Hematopoietic multipotent progenitor cell (in vitro differentiated cells): ENCODE results near the gene RAD51D. TPM values are rescaled to one million over a fixed set of nuclear protein-coding genes. Genes with fewer than 3 reads are reported as not detected.
"Not testable (repeated sequence)": the region's sequence is repeated elsewhere in the genome, so short reads cannot be mapped to it uniquely, and the experiment has no call there.

Source experiments
- DNase-seq, 3 donors: peaks; one replicate each; pipeline ENCODE4 v3.0.0-alpha.2; 2011 to 2015; ENCODE audit warnings: low read depth in 2 of 3, low spot score in 2 of 3
- total RNA-seq: library from RNA; depleted of rRNA; stranded (reverse); fragments of >200 nt; gene quantifications from one replicate; pipeline ENCODE4 v1.2.3, GENCODE V29; 2012

RAD51D gene
- total RNA-seq, 1 donor, result 18.6 TPM

DNA sequence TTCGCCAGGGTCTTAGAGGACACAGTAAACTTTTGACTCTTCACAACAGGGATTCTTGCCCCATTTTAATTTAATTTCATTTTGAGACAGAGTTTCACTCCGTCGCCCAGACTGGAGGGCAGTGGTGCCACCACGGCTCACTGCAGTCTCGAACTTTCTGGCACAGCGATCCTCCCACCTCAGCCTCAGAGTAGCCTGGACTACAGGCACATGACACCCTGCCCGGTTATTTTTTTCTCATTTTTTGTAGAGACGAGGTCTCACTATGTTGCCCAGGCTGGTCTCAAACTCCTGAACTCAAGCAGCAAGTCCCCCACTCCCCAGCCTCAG, 22.8 kb upstream of the RAD51D start:
- no peak for DNase-seq

DNA sequence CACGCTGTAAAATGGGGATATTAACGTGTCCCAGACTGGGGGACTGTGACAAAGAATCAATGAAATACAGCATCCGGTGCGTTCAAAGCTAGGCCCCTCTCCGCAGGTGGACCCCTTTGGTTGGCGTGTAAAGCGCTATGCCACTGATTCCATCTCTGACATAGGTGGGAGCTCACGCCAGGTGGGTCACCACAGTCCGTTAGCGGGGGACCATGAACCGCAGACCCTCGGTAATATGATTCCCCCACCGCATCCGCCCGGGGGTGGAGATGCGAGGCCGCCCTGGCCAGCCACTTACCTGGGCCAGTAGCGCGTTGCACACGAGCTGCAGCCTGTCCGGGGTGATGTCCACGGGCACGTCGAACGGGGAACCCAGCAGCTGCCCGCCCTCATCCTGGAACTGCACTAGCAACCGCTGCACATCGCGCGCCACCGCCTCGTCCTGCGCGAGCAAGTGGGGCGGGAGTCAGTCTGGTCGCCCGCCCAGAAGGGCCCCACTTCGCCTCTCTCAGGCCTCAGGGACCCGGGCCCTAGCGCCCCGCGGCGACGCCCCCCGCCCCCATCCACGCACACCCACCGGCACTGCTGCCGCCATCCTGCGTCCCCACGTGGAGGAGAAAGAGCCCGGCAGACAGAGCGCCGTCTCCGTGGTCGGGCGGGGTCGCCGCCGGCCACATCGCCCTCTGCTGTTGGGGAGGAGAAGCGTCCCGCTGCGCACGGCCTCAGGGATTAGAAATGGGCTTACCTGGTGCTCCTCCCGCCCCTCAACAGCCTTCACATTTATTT, 22.2 kb upstream of the RAD51D start, which contains the start of gene NLE1:
TSS of gene NLE1 (minus strand) at position 623 of the 786 bp plus-strand sequence. CDS start at position 595, 28 bp downstream.
- DNase-seq, result peak; percentile 70 to 86 (median 82)

DNA sequence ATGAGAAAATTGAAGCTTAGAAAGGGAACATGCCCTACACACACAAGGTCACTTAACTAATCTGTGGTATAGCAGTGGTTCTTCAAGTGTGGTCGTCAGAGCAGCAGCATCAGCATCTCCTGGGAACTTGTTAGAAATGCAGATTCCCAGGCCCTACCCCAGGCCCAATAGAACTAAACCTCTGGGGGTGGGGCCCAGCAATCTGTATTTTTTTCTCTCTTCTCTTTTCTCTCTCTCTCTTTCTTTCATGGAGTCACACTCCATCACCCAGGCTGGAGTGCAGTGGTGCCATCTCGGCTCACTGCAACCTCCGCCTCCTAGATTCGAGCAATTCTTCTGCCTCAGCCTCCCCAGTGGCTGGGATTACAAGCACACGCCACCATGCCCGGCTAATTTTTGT, 18.6 kb upstream of the RAD51D start:
- no peak for DNase-seq

DNA sequence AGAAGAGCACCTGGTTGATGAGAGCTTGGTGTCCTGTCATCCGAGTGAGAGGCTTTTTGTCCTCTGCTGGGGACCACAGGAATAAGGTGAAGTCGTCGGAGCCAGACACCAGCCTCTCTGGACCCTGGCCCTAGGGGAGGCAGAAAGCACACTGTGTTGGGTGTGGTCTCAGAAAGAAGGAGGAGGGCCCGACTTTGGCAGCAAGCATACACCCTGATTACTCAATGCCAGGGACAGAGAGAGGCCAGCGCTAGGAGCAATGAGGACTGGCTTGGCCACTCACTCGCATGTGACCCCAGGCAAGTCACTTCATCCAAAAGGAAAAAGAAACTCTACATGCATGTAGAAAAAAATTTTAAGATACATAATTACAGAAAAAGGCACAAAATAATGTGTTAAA, 15.7 kb upstream of the RAD51D start:
- no peak for DNase-seq

DNA sequence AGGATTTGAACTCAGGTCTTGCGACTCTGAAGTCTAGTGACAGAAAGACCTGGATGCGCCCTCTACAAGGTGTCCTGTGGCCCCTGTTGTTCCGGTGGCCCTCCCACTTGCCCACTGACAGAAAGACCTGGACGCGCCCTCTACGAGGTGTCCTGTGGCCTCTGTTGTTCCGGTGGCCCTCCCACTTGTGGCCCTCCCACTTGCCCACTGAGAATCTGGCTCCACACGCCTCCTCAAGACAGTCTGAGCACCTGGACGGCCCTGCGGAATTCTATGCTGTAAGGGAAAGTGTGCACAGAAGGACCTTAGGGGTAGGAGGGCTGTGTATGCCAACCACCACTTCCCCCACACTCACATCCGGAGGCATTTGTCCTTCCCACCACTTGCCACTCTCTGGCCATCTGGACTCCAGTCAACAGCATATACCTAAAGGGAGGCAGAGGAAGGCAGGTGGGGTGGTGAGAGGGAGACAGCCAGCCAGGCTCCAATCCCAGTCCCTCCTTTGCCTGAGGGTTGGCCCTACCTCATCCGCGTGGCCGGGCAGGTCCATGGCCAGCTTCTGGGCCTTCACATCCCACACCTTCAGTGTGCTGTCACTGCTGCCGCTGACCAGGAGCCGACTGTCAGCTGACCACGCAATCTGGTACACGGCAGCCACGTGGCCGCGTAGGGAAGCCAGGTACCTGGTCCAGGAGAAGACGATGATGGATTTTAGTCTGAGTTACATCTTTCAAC, 13.3 kb upstream of the RAD51D start:
- DNase-seq, result no peak

DNA sequence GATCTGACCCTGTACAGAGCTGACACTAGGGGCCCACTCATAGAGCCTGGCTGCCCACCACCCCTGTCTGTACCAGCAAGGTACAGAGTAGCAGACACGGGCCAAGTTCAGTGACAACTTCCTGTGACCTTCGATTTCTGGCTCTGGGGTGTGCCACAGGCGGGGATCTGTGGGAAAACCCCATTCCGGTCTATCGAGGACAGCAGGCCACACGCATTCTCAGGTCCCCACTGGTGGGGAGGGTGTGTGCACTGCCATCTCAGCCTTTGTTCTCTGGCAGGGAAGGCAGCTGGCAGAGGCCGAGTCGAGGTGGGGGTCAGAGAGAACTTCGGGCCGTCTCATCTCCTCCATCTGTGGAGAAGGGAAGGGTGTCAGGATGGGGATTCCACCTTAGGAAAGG, 12.4 kb upstream of the RAD51D start:
- DNase-seq, result no peak

DNA sequence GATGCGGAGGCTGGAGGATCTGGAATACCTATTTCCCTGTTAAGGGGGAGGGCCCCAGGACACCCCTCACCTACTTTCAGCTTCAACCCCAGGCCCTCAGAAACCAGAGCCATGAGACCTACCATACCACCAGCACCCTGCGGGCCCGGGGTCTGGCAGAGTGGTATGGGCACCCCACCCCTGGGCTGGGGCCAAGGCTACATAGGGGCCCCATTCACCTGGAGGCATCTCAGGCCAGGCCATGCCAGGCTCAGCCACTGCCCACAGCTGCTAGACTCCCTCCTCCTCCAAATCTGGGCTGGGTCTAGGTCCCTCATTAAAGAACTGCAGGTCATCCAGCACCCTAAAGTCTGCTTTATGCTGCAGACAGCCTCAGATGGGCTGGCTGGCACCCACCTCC, 10.7 kb upstream of the RAD51D start:
- DNase-seq, result no peak

DNA sequence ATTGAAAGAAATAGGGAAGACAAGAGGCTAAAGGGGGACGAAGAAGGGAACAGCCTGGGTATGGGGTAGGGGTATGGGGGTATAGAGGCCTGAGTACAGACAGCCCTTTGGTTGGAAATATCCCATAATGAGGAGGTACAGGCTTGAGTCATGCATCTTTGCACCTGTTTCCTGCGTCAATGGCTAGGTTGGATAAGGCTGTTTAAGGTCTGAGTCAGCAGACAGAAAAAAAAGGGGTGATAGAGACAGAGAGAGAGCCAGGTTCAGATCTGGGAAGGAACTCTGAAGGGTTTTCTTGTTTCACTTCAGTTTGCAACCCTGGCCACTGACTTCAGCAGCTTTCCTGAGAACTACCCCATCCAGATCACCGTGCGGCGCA, 10.3 kb upstream of the RAD51D start:
- peak in 2 of 3 donors; percentile 60 to 83 for DNase-seq

DNA sequence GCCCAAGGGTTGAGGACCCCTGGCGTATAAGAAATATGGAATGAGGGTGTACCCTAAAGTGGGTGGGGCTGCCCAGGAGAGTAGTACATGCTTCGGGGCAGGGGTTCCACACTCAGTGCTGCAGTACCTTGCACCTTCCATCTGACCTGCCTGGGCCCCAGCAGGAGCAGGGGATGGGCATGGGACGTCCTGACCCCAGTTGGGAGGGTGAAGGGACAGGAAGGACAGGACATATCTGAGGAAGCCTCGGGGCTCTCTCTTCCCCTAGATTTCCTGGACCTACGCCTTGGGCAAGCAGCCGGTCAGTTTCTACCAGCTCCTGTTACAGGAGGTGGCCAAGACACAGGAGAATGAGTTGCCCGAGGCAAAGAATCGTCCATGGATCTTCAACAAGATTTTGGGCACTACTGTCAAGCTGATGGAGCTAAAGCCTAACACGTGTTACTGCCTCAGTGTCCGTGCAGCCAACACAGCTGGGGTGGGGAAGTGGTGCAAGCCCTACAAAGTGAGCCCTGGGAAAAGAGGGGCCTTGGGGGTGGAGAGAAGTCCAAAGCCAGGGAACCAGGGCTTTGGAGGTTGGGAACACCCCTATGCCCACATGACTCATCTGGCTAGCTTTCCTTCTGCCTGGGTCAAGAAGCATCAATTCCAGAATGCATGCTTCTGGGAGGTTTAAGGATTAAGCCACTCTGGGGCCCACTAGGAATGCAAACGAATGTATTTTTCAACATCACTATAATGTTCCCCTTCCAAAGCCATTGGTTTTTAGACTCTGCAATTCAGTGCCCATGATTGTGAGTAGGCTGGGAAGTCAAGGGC, 9.7 kb upstream of the RAD51D start:
- DNase-seq, result no peak

DNA sequence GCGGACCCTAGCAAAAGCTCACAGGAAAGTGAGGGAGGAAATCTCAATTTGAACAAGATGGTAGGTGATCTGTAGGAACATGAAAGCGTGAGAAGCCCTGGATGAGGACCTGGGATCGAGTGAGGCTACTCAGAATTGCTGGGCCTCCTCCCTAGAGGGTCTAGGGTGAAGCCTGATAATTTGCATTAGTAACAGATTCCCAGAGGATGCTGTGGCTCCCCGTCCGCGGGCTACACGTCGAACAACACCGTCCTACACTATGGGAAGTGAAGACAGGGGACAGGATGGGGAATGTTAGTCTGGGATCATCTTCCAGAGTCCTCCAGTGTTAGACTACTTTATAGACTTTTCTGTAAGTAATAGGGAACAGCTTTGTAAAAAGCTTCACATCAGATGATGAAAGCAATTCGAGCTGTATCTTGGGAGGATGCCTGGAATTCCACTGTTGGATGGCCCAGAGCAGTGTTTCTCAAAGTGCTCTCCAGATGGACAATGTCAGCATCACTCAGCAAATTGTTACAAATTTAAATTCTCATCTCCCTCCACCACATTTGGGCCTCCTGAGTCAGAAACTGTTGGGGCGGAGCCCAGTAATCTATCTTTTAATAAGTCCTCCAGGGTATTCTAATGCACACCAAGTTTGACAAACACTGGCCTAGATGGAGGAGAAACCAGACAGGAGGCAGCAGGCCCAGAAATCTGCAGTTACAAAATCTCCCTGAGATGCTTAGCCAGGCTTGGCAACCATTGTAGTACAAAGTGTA, 8.3 kb upstream of the RAD51D start:
- no peak for DNase-seq

DNA sequence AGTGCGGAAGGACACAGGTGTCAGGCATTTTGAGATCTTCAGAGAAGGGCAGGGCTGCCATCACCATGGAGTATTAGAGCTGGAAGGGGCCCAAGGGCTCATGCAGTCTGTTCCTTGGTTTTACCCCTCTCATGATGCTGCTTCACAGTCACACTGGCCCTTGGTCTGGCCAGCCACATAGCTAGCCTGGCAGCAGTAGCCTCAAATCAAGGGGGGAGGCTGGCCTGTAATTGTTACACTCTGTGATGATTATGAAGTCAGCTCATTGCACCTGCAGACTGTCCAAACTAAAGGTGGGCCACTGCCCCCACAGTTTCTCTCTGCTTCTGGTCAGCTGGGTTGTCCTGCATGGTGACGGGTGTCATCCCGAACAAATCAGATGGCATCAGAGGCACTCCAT, 1.7 kb upstream of the RAD51D start, which contains the start of gene FNDC8:
TSS of gene FNDC8 (plus strand) at position 301 of the 400 bp plus-strand sequence. CDS start at position 380, 79 bp downstream.
- DNase-seq, result no peak

DNA sequence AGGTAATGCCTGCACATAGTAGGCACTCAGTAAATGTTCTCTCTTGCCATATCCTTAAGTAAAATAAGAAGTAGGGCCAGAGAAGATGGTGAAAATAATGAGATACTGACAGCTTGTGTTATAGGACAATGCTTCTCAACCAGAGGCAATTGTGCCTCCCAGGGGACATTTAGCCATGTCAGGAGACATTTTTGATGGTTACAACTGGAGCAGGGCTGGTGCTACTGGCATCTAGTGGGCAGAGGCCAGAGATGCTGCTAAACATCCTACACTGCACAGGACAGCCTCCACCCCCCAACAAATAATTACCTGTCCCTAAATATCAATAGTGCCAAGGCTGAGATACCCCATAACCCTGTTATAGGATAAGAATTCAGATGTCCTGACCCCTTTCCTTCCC, 1.7 kb downstream of the RAD51D start:
- DNase-seq, result peak in 2 of 3 donors; percentile 33 to 37

DNA sequence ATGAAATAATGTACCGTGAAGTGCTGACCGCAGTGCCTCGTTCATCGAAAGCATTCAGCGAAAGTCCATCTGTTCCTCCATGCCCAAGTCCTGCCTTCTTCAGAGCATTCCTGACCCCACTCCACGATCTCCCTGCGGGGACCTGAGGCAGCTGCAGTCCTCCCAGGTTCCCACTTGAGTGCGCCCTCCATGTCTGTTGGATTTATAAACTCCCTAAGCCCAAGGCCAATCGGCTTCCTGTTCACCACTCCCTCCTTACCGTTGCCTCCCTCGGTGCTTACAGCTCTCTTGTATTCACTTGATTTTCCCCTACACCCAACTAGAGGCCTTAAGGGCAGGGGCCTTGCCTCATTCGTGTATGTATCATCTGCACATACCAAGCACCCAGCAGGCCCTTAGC, 2.8 kb downstream of the RAD51D start:
- no peak for DNase-seq

DNA sequence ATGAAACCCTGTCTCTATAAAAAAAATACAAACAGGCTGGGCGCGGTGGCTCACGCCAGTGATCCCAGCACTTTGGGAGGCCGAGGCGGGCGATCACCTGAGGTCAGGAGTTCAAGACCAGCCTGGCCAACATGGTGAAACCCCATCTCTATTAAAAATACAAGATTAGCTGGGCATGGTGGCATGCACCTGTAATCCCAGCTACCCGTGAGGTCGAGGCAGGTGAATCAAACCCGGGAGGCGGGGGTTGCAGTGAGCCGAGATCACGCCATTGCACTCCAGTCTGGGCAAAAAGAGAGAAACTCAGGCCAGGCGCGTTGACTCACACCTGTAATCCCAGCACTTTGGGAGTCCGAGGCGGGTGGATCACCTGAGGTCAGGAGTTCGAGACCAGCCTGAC, 8.9 kb downstream of the RAD51D start:
- not testable (repeated sequence) for DNase-seq

DNA sequence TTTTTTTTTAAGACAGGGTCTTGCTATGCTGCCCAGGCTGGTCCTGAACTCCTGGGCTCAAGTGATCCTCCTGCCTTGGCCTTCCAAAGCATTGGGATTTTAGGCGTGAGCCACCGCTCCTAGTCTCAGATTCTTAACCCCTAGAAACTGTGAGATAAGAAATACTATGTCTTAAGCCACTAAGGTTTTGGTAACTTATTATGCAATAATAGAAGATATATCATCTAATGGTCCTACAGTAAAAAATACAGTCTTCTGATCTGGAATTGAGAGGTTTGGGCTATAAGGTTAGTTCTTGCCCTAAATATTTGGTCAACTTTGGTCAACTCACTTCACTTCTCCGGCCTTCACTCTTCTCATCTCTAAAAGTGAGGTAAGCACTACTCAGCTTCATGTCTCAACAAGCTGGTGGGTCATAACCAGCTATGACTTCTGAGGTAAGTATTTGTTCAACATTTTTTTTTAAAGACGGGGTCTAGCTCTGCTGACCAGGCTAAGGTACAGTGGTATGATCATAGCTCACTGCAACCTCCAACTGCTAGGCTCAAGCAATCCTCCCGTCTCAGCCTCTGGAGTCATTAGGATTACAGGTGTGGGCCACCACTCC, 14.7 kb downstream of the RAD51D start:
- DNase-seq, result no peak

DNA sequence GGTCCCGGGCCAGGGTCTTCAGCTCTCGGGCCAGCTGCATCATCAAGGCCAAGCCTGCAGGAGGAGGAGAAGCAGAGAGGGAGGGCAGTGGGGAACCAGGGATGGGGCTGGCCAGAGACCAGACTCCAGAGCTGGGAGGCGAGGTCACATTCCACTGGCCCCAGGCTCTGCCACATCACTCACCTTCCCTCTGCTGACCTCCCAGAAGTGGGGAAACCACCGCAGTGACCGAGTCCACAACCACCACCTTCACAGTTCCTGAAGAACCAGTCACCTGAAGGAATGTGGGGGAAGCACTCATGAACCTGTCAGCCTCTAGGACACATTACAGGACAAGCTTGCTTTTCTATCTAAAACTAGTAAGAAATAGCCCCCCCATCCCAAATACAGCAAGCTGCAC, 16.4 kb downstream of the RAD51D start:
- DNase-seq, result no peak

DNA sequence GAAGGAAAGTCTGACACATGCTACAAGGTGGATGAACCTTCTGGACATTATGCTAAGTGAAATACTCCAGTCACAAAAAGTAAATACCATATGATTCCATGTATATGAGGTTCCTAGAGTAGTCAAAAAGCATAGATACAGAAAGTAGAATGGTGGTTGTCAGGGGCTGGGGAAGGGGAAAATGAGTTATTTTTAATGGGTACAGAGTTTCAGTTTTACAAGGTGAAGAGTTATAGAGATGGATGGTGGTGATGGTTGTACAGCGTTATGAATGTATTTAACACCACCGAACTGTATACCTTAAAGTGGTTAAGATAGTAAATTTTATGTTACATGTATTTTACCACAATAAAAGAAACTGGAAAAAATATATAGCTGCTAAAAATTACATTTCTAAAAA, 17.9 kb downstream of the RAD51D start:
- no peak for DNase-seq

DNA sequence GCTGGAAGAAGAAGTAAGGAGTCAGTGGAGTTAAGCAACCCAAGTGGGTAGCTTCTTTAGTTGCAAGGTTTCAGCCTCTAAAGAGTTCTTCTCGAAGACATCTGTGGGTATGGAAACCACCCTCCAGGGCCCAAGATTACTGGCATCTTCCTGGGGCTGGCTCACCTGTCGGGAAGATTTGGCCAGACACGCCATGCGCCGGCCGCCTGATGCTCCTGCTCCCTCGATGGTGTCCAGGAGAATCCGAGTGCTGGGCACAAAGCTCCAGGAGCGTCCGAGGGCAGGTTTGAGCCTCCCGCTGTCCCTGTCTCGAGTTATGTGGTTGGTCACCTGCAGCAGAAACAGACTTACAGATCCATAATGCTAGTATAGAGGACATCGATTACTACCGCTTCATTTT, 18.6 kb downstream of the RAD51D start:
- no peak for DNase-seq

DNA sequence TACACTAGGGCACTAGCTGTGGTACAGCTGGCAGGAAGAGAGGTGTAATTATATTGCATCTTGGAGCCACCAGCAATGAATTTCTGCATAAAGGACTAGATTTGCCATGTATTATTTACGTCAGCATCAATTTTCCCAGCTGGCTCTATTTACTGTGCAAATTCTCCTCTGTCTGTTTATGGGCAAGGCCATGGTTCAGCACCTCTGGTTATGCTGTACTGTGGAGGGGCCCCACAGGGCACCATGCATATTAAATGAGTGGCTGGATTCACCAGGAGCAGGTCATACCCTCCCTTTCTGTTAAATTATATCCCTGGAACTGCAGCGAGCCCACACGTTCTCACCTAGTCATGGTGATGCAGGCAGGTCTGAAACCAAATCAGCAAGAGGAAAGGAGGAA, 19.8 kb downstream of the RAD51D start:
- DNase-seq, result no peak

DNA sequence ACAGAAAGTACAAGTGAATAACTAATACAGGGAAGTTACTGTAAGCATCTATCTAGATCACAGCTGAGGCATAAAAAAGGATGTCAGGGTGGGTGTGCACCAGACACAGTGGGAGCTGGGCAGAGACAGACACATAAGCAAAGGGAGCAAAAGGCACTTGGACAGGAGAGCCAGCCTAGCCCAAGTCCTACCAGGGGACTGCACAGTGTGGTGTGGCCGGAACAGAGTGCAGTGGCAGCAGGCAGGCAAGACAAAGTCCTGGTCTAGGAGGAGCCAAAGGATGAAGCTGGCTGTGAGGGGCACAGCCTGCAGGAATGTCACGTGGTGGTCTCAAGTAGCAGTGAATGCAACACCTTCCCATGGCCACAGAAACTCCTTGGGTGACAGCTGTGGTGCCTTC, 21.9 kb downstream of the RAD51D start:
- DNase-seq, result no peak
